ENCODE measurements around the gene N4BP3. TPM values are rescaled to one million over a fixed set of nuclear protein-coding genes. Genes with fewer than 3 reads are reported as not detected.
"Not testable (repeated sequence)": the region's sequence is repeated elsewhere in the genome, so short reads cannot be mapped to it uniquely, and the experiment has no call there.

The N4BP3 gene
- total RNA-seq, 6 donors from 2014 or later: 3.2 to 12.6 (median 5.8) TPM

DNA sequence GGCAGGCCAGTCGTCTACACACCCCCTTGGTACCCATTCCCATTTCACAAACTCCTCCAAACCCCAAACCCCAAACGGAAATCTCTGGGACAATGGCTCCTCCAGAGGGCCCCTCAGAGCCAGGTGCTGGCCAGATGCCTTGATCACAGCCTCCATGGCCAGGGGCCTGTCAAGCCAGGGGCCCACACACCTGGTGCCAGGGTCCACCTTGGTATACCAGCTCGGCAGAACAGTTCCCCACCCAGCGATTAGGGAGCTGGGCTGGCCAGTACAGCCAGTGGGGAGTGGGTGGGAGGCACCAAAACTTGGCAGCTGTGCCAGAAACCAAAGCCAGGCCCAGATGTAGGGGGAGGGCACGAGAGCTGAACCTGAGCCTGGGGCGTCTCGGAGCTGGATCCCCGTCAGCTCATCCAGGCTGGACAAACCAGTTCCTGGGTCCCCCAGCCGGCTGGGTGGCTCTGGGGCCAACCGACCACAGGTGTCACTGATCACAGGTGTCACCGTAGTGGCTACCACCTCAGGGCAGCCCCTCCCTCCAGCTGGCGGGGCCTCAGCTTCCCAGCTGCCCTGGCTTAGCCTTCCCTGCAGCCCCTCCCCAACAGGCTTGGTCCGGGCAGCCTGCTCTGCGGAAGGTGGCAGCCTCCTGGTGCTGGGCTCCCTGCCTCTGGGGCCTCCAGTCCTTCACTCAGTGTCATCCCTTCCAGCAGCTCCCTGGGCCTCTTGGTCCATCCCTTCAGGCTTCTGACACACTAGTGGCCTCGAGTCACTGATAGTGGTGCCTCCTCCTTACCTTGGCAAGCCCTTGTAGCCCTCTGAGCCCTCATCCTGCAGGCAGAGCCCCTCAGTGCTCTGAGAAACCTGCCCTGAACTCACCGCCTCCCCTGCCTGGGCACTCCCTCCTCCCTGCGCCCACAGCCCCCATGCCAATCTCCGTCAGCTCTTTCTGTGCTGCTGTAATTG lies 10.9 kb downstream of the N4BP3 start:
- no peaks in the 10 kb centered on the region for H3K9me3 ChIP-seq
- H3K36me3 ChIP-seq: peaks cover 0 to 4% (median 0%) of the 10 kb centered on the region in 4 donors
- ATAC-seq (ENCODE audit: low FRiP score in 2 of 2) (peak in 1 of 2 donors; percentile 2), DNase-seq (peak in 1 of 2 donors; percentile 79)
- H3K27ac ChIP-seq: peak overlapping the region in 3 of 4 donors; percentile 19 to 60 (median 58)
- TF ChIP-seq, protein P1, sequence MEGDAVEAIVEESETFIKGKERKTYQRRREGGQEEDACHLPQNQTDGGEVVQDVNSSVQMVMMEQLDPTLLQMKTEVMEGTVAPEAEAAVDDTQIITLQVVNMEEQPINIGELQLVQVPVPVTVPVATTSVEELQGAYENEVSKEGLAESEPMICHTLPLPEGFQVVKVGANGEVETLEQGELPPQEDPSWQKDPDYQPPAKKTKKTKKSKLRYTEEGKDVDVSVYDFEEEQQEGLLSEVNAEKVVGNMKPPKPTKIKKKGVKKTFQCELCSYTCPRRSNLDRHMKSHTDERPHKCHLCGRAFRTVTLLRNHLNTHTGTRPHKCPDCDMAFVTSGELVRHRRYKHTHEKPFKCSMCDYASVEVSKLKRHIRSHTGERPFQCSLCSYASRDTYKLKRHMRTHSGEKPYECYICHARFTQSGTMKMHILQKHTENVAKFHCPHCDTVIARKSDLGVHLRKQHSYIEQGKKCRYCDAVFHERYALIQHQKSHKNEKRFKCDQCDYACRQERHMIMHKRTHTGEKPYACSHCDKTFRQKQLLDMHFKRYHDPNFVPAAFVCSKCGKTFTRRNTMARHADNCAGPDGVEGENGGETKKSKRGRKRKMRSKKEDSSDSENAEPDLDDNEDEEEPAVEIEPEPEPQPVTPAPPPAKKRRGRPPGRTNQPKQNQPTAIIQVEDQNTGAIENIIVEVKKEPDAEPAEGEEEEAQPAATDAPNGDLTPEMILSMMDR (IDR thresholded peaks at IDR 0.05): no peak
- TF ChIP-seq POLR2AphosphoS5 (IDR thresholded peaks at IDR 0.05) (no peak), EP300 (IDR thresholded peaks at IDR 0.05) (no peak), POLR2A (IDR thresholded peaks at IDR 0.05) (no peak)
- no peak overlapping the region for H3K4me3 ChIP-seq
- peaks cover 17 to 42% (median 28%) of the 10 kb centered on the region in 4 donors for H3K4me1 ChIP-seq
- H3K27me3 ChIP-seq: no peaks in the 10 kb centered on the region
- WGBS, 2 donors: 86 to 100% methylated on average over 5 to 18 of the region's 18 CpGs

DNA sequence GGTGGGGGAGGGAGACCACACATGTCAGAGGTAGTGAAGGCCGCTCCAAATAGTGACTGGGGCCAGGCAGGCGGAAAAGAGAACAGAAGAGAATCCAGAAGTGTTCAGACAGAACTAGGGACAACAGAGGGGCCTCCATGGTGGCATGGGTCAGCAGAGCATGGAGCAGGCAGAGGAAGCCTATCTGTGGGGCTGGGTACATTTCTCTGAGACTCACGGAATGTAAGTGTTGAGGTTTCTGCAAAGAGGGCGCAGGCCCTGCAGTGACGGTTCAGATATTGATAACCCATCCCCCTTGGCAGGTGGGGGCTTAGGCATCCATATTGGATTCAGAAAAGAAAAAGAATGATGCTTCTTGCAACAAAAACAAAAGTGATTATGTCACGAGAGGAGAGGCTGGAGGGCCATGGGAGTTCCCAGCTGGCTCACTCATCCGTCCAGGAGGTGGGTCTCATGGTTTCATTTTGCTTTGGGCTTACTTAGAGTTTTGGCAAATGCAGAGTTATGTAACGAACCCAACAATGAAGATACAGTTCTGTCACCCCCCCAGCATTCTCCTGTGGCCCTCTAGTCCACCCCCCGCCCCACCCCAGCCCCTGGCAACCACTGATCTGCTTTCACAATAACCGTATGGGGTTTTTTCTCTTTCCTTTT lies 12.0 kb downstream of the N4BP3 start:
- H3K9me3 ChIP-seq: no peaks in the 10 kb centered on the region
- ATAC-seq (ENCODE audit: low FRiP score in 2 of 2) (peak in 1 of 2 donors; percentile 45), DNase-seq (no peak)
- no peaks in the 10 kb centered on the region for H3K27me3 ChIP-seq
- no peak overlapping the region for H3K4me3 ChIP-seq
- WGBS, 2 donors: 65 to 76% methylated on average over 10 of the region's 10 CpGs
- H3K36me3 ChIP-seq: peaks cover 0 to 4% (median 0%) of the 10 kb centered on the region in 4 donors
- peak overlapping the region in 3 of 4 donors; percentile 58 to 61 (median 60) for H3K27ac ChIP-seq
- TF ChIP-seq POLR2A (IDR thresholded peaks at IDR 0.05) (no peak), POLR2AphosphoS5 (IDR thresholded peaks at IDR 0.05) (no peak), EP300 (IDR thresholded peaks at IDR 0.05) (no peak)
- TF ChIP-seq, protein P1 (IDR thresholded peaks at IDR 0.05): no peak
- H3K4me1 ChIP-seq: peaks cover 21 to 48% (median 37%) of the 10 kb centered on the region in 4 donors

DNA sequence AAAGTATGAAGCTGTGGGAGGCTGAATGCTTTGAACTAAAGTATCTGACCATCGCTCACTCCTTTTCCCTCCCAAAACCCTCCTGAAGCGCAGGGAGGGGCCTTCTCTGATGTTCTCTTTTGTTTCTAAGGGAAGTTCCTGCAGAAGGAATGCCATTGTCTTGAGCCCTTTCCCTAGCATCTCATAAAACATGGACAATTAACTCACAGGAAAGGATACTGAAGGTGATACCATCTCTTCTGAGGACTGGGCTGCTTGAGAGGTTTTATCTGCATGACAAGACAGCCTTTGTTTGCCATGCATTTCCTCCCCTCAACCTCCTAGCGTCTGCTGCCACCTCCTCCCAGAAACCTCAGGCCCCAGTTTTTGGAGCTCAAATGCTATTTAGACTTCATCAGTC lies 13.2 kb downstream of the N4BP3 start:
- no peak overlapping the region for H3K4me3 ChIP-seq
- DNase-seq: no peak

GRCh38 chr5:178127300-178128009 lies 14.1 kb downstream of the N4BP3 start:
- not testable (repeated sequence) for DNase-seq; ATAC-seq (ENCODE audit: low FRiP score in 2 of 2); H3K36me3 ChIP-seq; H3K4me3 ChIP-seq; H3K27me3 ChIP-seq; H3K9me3 ChIP-seq
- Histone ChIP-seq H3K4me1 (peaks cover 26 to 47% (median 39%) of the 10 kb centered on the region in 4 donors), H3K27ac (peak overlapping the region in 1 of 4 donors; percentile 34)
- peak in 1 of 2 donors; percentile 18 for TF ChIP-seq POLR2AphosphoS5 (IDR thresholded peaks at IDR 0.05)
- 68% methylated on average over 14 of the region's 14 CpGs for WGBS, 2 donors

More for the DNA sequence above, 13.2 kb downstream of the N4BP3 start:
- 53 to 59% methylated on average over 3 of the region's 3 CpGs for WGBS, 2 donors
- Histone ChIP-seq H3K27ac (peak overlapping the region in 3 of 4 donors; percentile 27 to 61 (median 38)), H3K36me3 (peaks cover 0 to 2% (median 0%) of the 10 kb centered on the region in 4 donors), H3K9me3 (no peaks in the 10 kb centered on the region), H3K27me3 (no peaks in the 10 kb centered on the region), H3K4me1 (peaks cover 17 to 44% (median 31%) of the 10 kb centered on the region in 4 donors)
- TF ChIP-seq POLR2A (IDR thresholded peaks at IDR 0.05): no peak
- TF ChIP-seq, protein P1 (IDR thresholded peaks at IDR 0.05): no peak
- peak in 1 of 4 donors; percentile 12 for TF ChIP-seq EP300 (IDR thresholded peaks at IDR 0.05)
- peak in 1 of 2 donors; percentile 27 for TF ChIP-seq POLR2AphosphoS5 (IDR thresholded peaks at IDR 0.05)
- no peak for ATAC-seq (ENCODE audit: low FRiP score in 2 of 2)

All from upper lobe of left lung (tissue), 6 donors.